ENCODE measurements around the gene AK8. TPM values are rescaled to one million over a fixed set of nuclear protein-coding genes. Genes with fewer than 3 reads are reported as not detected.

The AK8 gene
- total RNA-seq, 3 donors from 2014 or later (not counting 1 experiment from before 2014, with no cell fraction given) = 0.14 to 0.21 (median 0.18) TPM

DNA sequence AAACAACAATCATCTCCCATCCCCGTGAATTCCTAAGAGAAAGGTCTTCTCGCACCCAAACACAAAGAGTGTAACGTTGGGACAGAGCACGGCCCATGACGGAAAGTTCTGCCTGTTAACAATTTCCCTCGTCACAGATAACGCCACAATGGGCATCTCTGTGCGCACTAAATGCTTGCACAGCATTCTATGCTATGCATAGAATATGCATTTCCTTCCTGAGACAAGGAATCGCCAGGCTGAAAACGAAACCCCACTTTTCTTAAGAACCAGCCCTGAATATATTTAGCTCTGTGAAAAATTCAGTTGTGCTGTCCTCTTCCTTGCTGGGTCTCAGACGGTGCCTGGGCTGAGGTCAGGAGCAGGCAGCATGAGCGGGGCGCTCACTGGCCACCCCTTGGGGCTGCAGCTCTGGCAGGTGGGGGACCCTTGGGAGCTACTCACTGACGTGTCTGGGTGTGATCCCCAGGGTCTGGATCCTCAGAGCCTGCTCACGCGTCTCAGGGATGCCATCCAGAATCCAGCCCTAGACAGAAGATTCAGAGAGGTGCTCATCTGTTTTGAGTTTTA, 49.8 kb downstream of the AK8 start:
- intact Hi-C loops (cut with micrococcal nuclease) = no loop called here
- no peaks in the 10 kb centered on the region for H3K9me3 ChIP-seq (ENCODE audit: control insufficient read depth, insufficient read depth, low read length)

DNA sequence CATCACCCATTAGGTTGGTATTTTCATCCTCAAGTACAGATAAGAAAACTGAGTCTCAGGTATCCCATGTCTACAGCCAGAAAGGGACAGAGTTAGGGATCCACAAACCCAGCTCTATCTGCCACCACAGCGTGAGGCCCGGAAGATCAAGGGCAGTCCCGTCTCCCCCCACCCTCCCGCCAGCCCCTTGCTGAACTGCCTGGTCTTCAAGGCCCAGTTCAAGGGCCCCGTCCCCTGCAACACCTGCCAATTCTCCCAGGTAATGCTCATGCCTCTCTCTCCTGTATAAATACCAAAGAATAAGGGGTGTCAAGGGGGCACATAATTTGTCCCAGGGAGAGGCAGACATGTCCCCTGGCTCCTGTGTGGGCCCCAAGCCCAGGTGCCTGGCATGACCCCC, 50.7 kb downstream of the AK8 start:
- peaks cover 3 to 10% of the 10 kb centered on the region in 2 donors for H3K27me3 Mint-ChIP-seq (ENCODE audit: low read depth in 2 of 2)
- no peaks in the 10 kb centered on the region for H3K4me1 Mint-ChIP-seq
- H3K9me3 ChIP-seq (ENCODE audit: control insufficient read depth, insufficient read depth, low read length) = no peaks in the 10 kb centered on the region
- no peaks in the 10 kb centered on the region for H3K9me3 Mint-ChIP-seq
- 92% methylated on average over 5 of the region's 5 CpGs for WGBS (ENCODE audit: insufficient coverage)
- DNase-seq (no peak), ATAC-seq (no peak)
- no peak overlapping the region for H3K4me3 ChIP-seq (ENCODE audit: low read length)
- H3K36me3 ChIP-seq (ENCODE audit: control insufficient read depth, insufficient read depth, low read length) = no peaks in the 10 kb centered on the region
- intact Hi-C loops (cut with micrococcal nuclease) = no loop called here
- peaks cover 4% of the 10 kb centered on the region for H3K27me3 ChIP-seq (ENCODE audit: control insufficient read depth, insufficient read depth, low read length)
- H3K27ac Mint-ChIP-seq = no peak overlapping the region
- TF ChIP-seq, protein P1, sequence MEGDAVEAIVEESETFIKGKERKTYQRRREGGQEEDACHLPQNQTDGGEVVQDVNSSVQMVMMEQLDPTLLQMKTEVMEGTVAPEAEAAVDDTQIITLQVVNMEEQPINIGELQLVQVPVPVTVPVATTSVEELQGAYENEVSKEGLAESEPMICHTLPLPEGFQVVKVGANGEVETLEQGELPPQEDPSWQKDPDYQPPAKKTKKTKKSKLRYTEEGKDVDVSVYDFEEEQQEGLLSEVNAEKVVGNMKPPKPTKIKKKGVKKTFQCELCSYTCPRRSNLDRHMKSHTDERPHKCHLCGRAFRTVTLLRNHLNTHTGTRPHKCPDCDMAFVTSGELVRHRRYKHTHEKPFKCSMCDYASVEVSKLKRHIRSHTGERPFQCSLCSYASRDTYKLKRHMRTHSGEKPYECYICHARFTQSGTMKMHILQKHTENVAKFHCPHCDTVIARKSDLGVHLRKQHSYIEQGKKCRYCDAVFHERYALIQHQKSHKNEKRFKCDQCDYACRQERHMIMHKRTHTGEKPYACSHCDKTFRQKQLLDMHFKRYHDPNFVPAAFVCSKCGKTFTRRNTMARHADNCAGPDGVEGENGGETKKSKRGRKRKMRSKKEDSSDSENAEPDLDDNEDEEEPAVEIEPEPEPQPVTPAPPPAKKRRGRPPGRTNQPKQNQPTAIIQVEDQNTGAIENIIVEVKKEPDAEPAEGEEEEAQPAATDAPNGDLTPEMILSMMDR (IDR thresholded peaks at IDR 0.05) = no peak
- no peaks in the 10 kb centered on the region for H3K4me1 ChIP-seq (ENCODE audit: control insufficient read depth, insufficient read depth, low read length)
- no peak overlapping the region for H3K4me3 Mint-ChIP-seq
- H3K27ac ChIP-seq (ENCODE audit: low read length) = no peak overlapping the region
- no peaks in the 10 kb centered on the region for H3K36me3 Mint-ChIP-seq

More for the DNA sequence above, 49.8 kb downstream of the AK8 start:
- TF ChIP-seq, protein P1 (IDR thresholded peaks at IDR 0.05) = no peak
- no peaks in the 10 kb centered on the region for H3K9me3 Mint-ChIP-seq
- H3K4me1 ChIP-seq (ENCODE audit: control insufficient read depth, insufficient read depth, low read length) = no peaks in the 10 kb centered on the region
- no peak for ATAC-seq
- no peak overlapping the region for H3K27ac ChIP-seq (ENCODE audit: low read length)
- no peaks in the 10 kb centered on the region for H3K36me3 Mint-ChIP-seq
- H3K4me3 ChIP-seq (ENCODE audit: low read length) = no peak overlapping the region
- H3K36me3 ChIP-seq (ENCODE audit: control insufficient read depth, insufficient read depth, low read length) = no peaks in the 10 kb centered on the region
- H3K4me1 Mint-ChIP-seq = no peaks in the 10 kb centered on the region
- no peaks in the 10 kb centered on the region for H3K27me3 ChIP-seq (ENCODE audit: control insufficient read depth, insufficient read depth, low read length)
- DNase-seq = no peak
- no peak overlapping the region for H3K27ac Mint-ChIP-seq
- H3K4me3 Mint-ChIP-seq = no peak overlapping the region
- peaks cover 3 to 10% of the 10 kb centered on the region in 2 donors for H3K27me3 Mint-ChIP-seq (ENCODE audit: low read depth in 2 of 2)
- WGBS (ENCODE audit: insufficient coverage) = 75% methylated on average over 16 of the region's 16 CpGs

DNA sequence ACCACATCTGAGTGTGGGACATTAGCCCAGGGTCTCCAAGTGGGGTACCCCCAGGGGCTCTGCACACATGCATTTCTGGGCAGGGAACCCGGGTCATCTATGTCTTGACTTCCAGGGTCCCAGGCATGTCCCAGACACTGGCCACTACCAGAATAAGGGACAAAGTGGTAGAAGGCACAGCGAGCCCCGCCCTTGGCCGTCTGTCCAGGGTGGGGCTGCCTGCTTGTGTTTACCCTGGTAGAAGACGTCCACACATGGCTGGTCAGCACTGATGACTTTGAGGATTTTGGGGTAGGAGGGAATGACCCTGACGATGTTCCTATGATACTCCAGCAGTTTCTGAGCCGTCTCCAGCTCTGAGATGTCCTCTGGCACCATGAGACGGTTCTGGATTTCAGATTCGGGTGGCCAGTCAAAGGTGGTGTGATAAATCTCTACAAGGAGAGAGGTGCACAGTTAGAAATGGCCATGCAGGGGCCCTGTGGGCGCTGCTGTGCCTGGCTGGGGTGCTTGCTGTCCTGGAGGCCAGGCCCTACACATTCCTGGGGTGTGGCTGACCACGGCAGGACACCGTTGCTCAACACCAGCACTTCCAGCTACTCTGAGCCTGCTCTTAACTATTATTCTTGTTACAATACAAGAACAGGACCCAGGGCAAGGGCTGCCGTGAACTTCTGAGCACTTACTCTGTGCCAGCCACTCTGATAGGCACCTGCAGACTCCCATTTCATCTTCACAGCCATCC, 51.3 kb downstream of the AK8 start:
- no peaks in the 10 kb centered on the region for H3K4me1 ChIP-seq (ENCODE audit: control insufficient read depth, insufficient read depth, low read length)
- ATAC-seq (no peak), DNase-seq (no peak)
- intact Hi-C loops (cut with micrococcal nuclease) = no loop called here
- H3K27me3 ChIP-seq (ENCODE audit: control insufficient read depth, insufficient read depth, low read length) = peaks cover 4% of the 10 kb centered on the region
- Mint-ChIP-seq H3K4me3 (no peak overlapping the region), H3K27me3 (ENCODE audit: low read depth in 2 of 2) (peaks cover 3 to 10% of the 10 kb centered on the region in 2 donors), H3K9me3 (no peaks in the 10 kb centered on the region), H3K4me1 (no peaks in the 10 kb centered on the region), H3K36me3 (no peaks in the 10 kb centered on the region), H3K27ac (no peak overlapping the region)
- no peak overlapping the region for H3K4me3 ChIP-seq (ENCODE audit: low read length)
- WGBS (ENCODE audit: insufficient coverage) = 85% methylated on average over 13 of the region's 13 CpGs
- no peak overlapping the region for H3K27ac ChIP-seq (ENCODE audit: low read length)
- H3K9me3 ChIP-seq (ENCODE audit: control insufficient read depth, insufficient read depth, low read length) = no peaks in the 10 kb centered on the region
- H3K36me3 ChIP-seq (ENCODE audit: control insufficient read depth, insufficient read depth, low read length) = no peaks in the 10 kb centered on the region
- TF ChIP-seq, protein P1 (IDR thresholded peaks at IDR 0.05) = no peak

Measured in natural killer cell (primary cell).